Measurements from ENCODE around the gene MBNL3.

The MBNL3 gene

DNA sequence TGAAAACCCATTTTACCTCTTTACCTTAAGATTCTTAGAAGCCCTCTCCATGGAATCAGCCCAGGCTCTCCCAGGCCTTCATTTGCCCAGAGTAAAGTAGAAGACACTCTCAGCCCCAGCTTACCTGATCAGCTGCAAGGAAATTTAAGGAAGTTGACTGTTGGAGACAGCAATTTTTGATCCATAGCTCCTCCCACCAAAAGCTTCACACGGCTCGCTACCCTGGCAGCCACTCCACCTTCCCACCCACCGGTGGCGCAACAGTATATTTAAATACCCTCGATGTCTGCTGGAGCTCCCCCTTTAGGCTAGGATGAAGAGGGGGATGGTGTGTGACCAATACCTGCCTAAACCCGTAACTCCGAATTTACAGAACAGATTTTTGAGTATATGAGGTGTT, 75.4 kb downstream of the MBNL3 start:
- no peak for DNase-seq

DNA sequence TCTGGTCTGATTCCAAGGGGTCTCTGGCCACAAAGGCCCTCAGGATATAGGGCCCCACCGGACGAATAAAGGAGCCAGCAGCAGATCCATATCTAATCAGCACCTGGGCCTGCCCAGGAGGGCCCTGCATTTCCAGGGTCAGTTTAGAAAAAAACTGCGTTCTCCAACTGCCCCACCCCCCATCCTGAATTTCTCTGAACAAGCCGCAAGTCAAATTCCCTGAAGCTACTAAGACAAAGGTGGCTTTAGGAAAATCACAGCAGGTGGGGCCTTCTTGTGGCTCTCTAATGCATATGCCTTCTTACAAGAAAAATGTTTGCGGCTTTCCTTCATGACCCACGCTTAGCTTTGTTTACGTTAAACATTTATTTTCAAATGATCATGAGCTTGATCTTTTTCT, 76.6 kb downstream of the MBNL3 start:
- no peak for DNase-seq

DNA sequence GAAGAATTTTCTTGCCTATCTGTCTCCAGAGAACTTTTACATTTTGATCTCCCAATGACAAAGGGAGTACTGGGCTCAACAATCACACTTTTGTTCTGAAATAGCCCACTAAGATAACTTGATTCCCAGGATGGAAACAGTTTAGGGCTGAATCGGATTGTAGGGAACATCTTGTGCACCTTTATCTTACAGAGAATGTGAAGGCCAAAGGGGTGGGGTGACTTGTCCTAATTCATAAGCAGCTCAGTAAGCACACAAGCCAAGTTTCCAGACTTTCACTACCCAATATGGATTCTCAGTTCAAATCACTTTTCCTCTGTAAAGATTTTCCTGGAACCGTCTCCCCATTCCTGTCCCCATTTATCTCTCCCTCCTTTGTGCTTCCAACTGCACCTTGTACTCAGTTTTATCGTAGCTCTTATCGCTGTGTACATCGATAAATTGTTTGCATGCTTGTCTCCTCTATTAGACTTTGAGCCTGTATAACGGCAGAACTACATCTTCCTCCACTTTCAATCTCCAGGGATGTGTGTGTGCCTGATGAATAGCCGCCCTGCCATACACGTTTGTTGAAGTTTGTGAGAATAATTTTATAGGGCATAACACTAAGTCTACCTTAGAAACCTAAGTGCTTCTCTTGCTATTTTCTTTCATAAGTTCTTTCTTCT, 77.4 kb downstream of the MBNL3 start:
- DNase-seq: no peak

DNA sequence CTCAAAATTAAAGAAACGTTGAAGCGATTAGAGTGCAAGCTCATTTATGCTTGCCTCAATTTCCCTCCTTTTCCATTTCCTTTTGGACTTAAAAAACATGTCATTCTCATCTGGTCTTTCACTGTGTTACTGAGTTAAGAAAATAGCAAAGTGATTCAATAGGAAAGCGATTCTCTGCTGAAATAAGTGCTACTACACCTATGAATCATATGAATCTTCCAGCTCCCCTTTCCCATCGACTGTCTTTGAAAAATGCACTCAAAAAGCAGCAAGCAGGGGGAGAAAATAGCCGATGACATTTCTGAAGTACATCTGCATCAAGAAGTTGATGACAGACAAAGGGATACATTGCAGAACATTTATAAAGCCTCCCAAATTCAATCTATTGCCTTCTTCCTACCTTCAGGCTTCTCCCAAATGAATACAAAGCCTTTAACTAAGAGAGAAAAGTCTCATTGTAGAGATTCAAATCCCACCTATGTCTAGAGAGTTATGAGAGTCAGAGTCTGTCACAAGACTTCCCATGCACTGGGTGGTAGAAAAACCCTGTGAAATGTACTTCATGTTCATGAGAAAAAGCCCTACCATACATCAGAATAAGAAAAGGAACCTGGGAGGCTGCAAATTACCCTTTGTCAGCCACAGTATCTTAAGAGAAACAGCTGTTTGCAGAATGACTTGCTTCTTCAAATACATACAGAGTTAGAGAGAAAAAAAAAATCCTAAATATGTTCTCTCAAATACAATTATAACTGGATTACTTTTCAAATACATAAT, 78.9 kb downstream of the MBNL3 start:
- DNase-seq: no peak

DNA sequence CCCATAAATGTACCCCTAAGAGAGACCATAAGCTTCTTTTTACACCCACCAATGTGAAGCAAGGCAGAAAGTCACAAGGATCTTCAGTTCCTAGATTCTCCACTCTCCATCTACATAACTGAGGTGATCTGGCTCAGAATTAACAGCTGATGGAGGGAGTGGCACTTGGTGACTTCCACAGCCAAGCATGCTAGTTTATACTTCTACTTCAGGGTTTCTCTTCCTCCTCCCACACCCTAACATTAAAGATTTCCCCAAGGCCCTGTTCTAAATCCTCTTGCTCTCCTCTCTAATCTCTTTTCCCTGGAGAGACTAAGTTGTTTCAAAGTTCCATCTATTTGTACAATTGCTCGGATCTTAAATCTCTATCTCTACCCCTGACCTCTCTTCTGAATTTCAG, 81.1 kb downstream of the MBNL3 start:
- DNase-seq: no peak

DNA sequence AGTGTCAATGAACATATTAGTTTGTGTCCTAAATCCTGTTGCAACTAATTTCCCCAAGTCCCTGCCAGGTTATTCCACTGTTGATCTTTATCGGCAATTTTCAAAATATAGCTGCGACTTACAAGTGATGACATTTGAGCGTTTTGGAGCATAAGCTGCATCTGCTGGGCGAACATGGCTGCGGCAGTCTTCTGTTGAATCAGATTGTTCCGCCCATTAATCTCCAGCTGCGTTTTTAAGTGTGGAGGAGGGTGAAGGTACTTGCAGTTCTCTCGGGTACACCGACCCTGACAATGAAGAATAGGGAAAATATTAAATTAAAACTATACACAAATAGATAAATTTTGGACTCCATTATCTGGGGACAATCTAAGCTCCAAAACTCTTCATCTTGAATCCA, 82.7 kb downstream of the MBNL3 start:
- no peak for DNase-seq

DNA sequence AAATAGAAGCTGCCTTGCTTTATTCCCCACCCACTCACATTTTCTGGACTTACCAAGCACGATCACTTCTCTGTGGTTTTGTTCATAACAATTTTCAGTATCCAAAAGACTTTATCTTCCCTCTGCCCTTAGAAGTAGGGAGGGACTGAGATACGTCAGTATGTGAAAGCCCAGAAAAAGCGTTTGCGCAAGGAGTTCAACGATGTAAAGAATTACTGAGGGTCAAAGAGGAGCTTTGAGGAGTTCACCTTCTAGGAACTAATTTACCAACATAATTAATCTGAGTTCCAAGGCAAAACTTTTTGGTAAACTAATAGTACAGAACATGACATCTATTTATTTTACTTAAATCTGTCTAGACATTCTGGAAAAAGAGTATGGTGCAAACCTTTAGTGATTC, 84.6 kb downstream of the MBNL3 start:
- DNase-seq: no peak

DNA sequence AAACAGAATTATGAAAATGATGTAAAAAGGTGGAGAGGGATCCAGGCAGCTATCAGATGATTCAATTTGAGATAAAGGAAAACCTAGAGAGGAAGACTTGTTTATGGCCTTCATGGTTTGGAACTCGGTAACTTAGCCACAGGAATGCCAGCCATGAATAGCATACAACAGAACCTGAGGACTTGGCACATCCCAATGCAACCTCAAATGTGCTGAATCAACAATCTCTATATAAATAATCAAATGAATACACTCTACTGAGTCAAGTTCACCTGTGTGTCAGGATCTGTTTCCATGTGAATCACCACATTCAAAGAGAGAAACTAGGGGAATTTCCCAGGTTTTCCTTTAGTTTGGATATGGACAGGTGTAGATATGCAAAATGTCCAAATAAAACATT, 86.9 kb downstream of the MBNL3 start:
- DNase-seq: no peak

DNA sequence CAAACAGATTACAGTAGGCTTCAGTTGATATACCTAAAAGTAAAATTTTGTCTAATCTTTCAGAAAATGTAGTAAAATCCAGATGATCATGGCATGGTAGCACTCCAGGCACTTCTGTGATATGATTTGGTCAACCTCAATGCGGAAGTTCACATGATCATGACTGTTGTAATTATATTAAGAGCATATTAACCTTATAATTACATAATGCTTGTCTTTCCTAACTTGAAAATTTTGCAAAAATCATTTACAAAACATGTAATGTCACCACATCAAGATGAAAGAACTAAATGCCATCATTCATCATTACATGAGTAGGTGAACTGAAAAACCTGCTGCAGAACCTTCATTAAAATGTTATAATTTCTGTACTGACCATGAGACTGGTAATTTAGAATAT, 88.1 kb downstream of the MBNL3 start:
- no peak for DNase-seq

DNA sequence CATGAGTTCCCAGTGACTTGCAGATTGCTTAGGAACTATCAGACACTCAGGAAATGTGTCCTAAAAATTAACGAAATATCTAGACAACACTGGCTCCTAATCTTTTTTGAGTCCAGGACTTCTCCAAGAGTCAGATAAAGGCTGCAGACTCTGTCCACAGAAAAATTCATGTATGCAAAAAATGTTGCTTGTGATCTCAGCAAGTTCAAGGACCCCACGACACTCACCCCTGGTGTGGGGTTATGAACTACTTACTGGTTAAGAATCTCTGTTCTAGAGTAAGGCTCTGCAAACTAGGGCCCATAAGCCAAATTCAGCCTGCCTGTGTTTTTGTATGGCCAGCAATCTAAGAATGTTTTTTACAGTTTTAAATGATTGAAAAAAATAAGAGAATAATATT, 93.2 kb downstream of the MBNL3 start:
- DNase-seq: no peak

DNA sequence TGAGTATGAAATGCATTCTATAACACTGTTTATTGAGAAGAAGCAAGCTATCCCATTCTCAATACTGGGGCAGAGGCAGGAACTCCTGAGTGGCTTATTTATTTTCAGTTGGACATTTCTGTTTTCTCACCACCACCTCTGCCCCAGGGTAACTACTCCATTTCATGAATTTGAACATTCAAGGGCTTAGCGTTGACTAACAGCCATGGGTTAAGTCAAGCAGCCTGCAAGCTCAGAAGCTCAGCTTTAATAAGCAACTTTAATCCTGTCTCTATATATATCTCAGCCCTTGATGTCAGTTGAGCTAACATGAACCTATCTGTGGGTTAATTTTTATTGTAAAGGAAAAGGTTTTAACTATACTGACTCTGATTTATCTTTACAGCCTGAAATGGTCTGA, 93.8 kb downstream of the MBNL3 start:
- no peak for DNase-seq

DNA sequence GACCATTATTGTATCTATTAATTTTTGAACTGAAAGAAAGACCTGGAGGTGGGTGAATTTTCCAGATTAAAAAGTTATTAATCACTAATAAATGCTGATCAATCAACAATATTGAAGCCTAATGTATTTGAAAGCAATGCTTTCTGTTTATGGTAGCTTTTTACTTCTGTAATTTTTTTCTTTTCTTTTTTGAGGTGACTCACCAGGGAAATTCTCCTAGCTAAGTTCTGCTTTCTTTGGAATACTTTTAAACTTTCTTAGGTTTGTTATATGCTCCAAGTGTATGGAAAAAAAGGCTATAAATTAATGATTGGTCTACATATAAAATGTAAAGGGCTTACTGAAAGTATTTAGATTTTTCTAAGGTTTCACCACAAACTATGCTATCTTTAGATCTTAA, 94.2 kb downstream of the MBNL3 start:
- no peak for DNase-seq

DNA sequence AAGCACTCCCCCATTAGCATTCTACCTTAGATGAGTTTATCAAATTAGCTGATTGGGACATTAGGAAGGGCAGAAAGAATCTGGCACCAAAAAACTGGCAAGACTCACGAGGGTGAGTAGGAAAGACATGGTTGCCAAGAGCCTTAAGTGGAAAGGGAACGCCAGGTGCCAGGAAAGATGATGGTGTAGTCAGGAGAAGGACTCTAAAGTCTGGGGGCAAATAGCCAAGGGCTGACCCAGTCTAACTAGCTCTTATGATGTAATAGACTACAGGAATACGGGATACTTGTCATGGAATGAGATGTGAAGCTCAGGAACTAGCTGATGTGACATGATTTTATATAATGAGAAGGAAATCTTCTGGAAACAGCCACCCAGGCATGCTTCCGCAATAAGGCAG, 94.8 kb downstream of the MBNL3 start:
- no peak for DNase-seq

DNA sequence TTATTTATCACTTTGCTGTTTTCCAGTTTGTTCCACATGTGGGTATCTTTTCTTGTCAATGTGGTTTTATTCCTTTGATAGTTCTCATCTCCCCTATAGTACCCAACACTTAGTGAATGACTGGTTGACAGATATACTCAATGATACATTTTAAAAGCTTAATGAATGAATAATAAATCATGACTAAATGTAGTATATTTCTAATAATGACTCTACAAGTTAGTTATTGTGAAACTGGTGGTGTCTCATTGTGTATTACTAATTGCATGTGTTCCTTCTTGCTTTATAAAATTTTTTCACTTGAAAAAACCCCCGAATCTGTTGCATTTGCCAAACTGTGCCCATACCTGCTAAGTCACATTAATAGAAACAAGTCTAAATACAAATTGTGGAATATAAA, 95.4 kb downstream of the MBNL3 start:
- no peak for DNase-seq

DNA sequence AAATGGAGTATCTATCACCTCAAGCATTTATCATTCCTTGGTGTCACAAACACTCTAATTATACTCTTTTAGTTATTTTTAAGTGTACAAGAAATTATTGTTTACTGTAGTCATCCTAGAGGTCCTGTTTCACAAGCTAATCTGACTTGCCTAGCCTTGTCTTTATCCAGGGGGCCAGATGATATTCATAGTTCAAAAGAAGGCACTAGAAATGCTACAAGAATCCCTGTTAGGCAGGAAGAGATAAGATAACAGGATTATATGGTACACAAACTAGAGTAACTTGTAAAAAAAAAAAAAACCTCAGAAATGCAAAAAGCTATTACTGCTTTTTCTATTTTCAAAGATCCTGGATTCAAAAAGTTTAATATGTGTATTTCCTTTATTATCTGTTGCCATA, 95.8 kb downstream of the MBNL3 start:
- no peak for DNase-seq

DNA sequence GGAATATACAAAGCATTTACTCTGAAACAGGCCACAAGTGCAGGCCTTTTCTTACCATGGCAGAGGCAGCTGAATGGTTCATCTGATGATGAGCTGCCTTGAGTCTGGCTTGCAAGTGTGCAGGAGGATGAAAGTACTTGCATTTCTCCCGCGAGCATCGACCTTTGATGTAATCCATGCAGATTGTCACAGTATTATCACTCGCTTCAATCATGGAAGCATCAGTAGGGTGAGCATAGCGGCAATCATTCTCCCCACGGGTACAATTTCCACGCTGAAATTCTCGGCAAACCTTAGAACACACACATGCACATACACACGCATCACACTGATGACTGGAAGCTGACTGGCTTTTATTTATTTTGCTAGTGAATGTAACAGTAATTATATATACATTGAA, 98.0 kb downstream of the MBNL3 start:
- DNase-seq: no peak

DNA sequence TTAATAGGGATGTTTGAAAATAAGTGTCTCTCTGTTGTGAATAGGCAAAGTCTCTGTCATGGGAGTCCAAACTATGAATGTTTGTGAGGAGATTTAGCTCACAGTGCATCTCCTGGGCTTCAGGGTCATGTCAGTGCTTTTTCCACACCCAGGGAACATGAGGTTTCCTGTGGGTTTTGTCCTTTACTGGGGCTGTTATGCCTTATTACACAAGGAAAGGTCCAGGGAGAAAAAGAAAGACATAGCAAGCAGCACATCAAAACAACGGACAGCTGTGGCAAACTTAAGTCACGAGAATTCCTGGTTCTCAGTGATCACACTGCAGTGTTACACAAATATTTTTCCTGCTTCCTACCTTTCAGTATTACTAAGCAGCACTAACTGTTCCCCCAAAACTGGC, 99.4 kb downstream of the MBNL3 start:
- DNase-seq: no peak

DNA sequence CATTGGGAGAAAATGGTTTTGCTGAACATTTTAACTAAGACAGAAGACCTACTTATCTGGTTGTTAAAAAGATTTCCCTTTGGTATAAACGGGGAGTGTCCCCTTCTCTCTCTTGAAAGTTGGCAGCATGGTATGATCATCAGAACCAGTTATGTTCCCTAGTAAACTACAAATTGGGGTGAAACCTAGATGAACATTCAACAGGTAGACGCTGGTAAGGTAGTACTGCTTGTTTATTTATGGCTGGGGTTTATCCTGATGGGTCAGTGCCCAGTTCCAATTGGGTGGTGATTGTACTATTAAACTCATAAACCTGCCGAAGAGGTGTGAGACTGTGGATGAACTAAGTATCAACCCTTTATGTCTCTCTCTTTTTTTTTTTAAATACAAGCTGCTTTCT, 100.5 kb downstream of the MBNL3 start:
- no peak for DNase-seq

DNA sequence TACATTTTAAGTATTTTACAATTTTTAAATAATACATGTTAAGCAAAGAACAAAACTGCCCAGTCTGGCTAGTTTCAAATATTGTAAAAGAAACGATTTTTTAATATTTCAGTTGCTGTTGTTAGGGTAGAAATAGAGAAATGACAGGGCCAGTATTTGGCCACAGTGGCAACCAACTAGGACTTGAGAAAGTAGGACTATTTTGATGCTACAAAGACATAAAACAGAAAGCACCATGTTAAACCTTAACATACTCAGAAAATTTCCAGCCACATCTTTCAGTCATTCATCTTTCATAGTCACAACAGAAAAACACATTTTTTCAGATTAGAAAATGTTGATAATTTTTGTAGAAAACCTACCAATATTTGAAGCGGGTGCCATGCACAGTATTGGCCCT, 104.5 kb downstream of the MBNL3 start:
- no peak for DNase-seq

DNA sequence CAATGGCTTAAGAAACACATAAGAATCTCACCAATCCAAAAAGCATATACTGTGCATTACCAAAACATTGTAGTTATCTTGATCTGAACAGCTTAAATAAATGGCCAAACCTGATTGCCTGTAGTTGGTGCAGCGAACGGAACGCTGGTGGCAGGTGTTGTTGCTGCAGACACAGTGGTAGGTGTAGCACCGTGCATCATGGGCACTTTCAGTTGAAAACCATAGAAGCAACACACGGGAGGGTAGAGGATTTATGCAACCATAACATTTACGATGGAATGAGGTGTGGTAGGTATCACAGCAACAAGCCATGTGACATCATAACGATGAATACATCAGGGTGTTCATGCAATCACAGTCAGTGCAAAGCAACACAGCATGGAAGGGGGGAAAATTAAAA, 106.8 kb downstream of the MBNL3 start:
- no peak for DNase-seq

DNA sequence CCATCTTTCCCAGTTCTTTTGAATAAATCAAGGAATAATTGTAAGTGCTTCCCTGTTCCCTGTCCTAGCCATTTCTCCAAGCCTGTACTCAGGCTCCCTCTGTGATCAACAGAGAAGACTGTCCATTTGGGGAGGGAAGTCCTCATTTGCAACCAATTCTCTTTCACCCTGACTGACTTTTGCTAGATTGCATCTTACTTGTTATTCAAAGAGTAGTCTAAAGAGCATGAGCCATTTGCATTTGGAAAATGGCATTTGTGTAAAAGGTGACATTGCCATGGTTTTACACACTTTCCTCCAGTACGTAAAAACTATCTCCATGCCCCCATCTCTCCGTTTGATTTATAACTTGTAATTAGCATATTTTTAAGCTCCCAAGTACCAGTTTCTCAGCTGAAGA, 110.6 kb downstream of the MBNL3 start:
- DNase-seq: no peak

DNA sequence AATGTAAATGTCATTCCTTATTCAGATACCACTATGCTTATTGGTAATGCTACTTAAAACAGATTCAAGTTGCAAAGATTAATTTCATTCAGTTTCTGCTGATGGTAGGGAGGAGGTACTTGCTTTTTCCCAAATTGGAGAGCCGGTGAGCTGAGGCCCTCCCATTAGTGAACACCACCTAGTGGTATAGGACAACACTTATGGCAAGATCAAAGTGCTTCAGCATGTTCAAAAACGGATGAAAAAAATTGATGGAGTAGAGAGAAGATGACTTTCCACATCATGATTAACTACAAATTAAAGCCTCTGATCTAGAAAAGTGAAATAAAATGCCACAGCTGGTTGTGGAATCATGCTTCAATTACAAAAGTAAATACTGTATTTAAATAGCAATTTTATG, 112.9 kb downstream of the MBNL3 start:
- no peak for DNase-seq

DNA sequence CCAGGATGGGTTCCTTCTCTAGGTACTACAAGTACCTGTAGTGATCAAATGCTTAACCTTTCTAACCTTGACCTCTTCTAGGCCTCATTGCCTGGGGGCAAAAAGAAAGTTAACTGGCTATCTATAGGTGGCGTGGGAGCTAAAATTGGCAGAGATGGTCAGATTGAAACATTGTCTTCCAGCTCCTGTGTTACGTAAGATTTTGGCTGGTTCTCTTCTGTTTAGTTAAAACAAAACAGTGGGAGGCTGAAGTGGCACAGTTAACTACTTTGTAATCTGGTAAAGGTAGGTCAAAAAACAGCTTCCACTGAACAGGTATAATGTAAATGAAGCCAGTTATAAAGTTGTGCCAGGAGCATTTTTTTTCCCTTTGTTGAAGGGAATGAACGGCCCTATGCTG, 115.2 kb downstream of the MBNL3 start:
- no peak for DNase-seq

DNA sequence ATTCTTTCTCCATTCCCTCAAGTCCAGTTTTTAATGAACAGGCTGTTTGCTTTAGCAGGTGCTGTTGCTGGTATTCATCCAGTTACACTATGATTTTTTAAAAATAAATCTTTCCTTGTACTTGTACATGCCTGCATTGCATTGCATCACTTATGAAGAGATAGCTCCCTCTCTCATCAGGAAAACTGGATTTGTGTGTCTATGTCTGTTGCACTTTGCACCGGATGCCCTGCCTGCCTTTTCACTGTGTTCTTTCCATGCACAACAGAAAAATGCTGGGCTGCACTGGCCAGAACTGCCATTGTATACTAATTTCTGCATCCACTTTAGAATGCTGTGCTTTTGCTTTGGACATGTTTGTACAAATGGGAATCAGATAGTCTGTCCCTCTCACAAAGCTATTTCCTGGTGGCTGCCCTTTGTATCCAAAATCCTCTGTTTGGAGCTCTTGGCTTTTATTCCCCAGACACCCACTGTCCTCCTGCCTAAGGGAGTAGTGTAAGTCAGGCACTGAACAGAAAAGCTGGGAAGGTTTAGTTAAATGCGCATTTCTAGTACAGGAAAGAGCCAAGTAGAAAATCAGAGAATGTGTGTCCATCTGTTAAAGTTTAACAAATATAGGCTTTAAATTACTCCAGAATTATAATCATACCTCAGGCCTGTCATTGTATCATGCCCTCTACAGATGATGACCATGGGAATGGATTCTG, 119.1 kb downstream of the MBNL3 start:
- no peak for DNase-seq

Data from SHP77 (cell line).